CD14-positive monocyte (primary cell): ENCODE results near the gene HIGD1A. TPM values are rescaled to one million over a fixed set of nuclear protein-coding genes. Genes with fewer than 3 reads are reported as not detected.

Experiments used
- DNase-seq, 3 donors: peaks; one replicate each; pipeline ENCODE4 v3.0.0-alpha.2; 2011 to 2022
- H2AFZ ChIP-seq: 2 replicates; pipeline ENCODE4 v1.6.0; 2012; ENCODE audit warnings: mild to moderate bottlenecking, low read depth, low read length, inconsistent platforms; ENCODE audit not compliant: insufficient read depth, poor library complexity, severe bottlenecking
- H3K27ac ChIP-seq, 2 donors: 1 replicate in 1 of 2; 2 replicates in 1 of 2; pipeline ENCODE4 v1.5.1; 2012 to 2013; ENCODE audit warnings: low read length in 2 of 2, control low read depth in 1 of 2, inconsistent platforms in 1 of 2, low read depth in 1 of 2, mild to moderate bottlenecking in 1 of 2
- H3K27me3 ChIP-seq, 2 donors: one replicate each; pipeline versions ENCODE4 v1.6.0 to v1.6.1; 2011 to 2013; ENCODE audit warnings: low read length in 2 of 2; ENCODE audit not compliant: control insufficient read depth in 2 of 2, insufficient read depth in 2 of 2
- H3K36me3 ChIP-seq, 2 donors: replicated peaks in 1 of 2; 1 replicate in 1 of 2; 2 replicates in 1 of 2; pipeline versions ENCODE4 v1.5.1 to v1.6.1; 2012 to 2013; ENCODE audit warnings: low read length in 2 of 2, control low read depth in 1 of 2, inconsistent platforms in 1 of 2, mild to moderate bottlenecking in 1 of 2; ENCODE audit not compliant: insufficient read depth in 2 of 2, control insufficient read depth in 1 of 2
- H3K4me1 ChIP-seq, 2 donors: 1 replicate in 1 of 2; 2 replicates in 1 of 2; pipeline versions ENCODE4 v1.5.1 to v1.6.1; 2012 to 2013; ENCODE audit warnings: low read length in 2 of 2, control low read depth in 1 of 2, inconsistent platforms in 1 of 2, mild to moderate bottlenecking in 1 of 2, moderate library complexity in 1 of 2; ENCODE audit not compliant: insufficient read depth in 2 of 2, control insufficient read depth in 1 of 2
- H3K4me2 ChIP-seq: replicated peaks from 2 replicates; pipeline ENCODE3; 2012; ENCODE audit warnings: low read length, moderate library complexity, mild to moderate bottlenecking; ENCODE audit not compliant: poor library complexity, severe bottlenecking; ENCODE audit errors: extremely low read depth
- H3K4me3 ChIP-seq, 3 experiments: fragments of 200-600 bp in 1 of 3; sonication (generic) in 1 of 3; replicated peaks in 1 of 3; 1 replicate in 2 of 3; 2 replicates in 1 of 3; pipeline ENCODE4 v1.5.1; 2011 to 2013; ENCODE audit warnings: low read length in 3 of 3, mild to moderate bottlenecking in 3 of 3, control low read depth in 2 of 3, low read depth in 2 of 3, inconsistent platforms in 1 of 3, moderate library complexity in 1 of 3
- H3K79me2 ChIP-seq: 2 replicates; pipeline ENCODE4 v1.6.0; 2012; ENCODE audit warnings: mild to moderate bottlenecking, control low read depth, inconsistent platforms, low read length, moderate library complexity; ENCODE audit not compliant: insufficient read depth
- H3K9ac ChIP-seq: 2 replicates; pipeline ENCODE4 v1.6.0; 2017; ENCODE audit warnings: low read length, mild to moderate bottlenecking; ENCODE audit not compliant: insufficient read depth, poor library complexity, severe bottlenecking
- H3K9me3 ChIP-seq, 2 donors: replicated peaks in 1 of 2; 1 replicate in 1 of 2; 2 replicates in 1 of 2; pipeline versions ENCODE4 v1.5.1 to v1.6.1; 2012 to 2013; ENCODE audit warnings: low read length in 2 of 2, control low read depth in 1 of 2; ENCODE audit not compliant: control insufficient read depth in 1 of 2, insufficient read depth in 1 of 2
- H4K20me1 ChIP-seq: 2 replicates; pipeline ENCODE4 v1.6.0; 2012; ENCODE audit warnings: mild to moderate bottlenecking, low read length, control low read depth, moderate library complexity; ENCODE audit not compliant: insufficient read depth
- H3K27ac Mint-ChIP-seq, 7 donors: one replicate each; pipeline ENCODE4 v1.8.0; 2020; ENCODE audit warnings: mild to moderate bottlenecking in 7 of 7, mixed read lengths in 7 of 7, moderate library complexity in 6 of 7, inconsistent platforms in 2 of 7
- H3K27me3 Mint-ChIP-seq, 3 donors: one replicate each; pipeline ENCODE4 v1.8.0; 2021 to 2022; ENCODE audit warnings: low read depth in 3 of 3, mild to moderate bottlenecking in 3 of 3, mixed read lengths in 3 of 3, moderate library complexity in 3 of 3, inconsistent platforms in 1 of 3
- H3K36me3 Mint-ChIP-seq, 2 donors: one replicate each; pipeline ENCODE4 v1.8.0; 2020; ENCODE audit warnings: mixed read lengths in 2 of 2, inconsistent platforms in 1 of 2, mild to moderate bottlenecking in 1 of 2
- H3K4me1 Mint-ChIP-seq: one replicate; pipeline ENCODE4 v1.8.0; 2020; ENCODE audit warnings: mild to moderate bottlenecking, mixed read lengths
- H3K4me3 Mint-ChIP-seq, 2 donors: one replicate each; pipeline ENCODE4 v1.8.0; 2020; ENCODE audit warnings: mild to moderate bottlenecking in 2 of 2, mixed read lengths in 2 of 2, moderate library complexity in 1 of 2
- H3K9me3 Mint-ChIP-seq, 7 donors: one replicate each; pipeline ENCODE4 v1.8.0; 2020 to 2022; ENCODE audit warnings: mixed read lengths in 7 of 7, mild to moderate bottlenecking in 6 of 7, moderate library complexity in 6 of 7, inconsistent platforms in 2 of 7
- CTCF ChIP-seq: fragments of 200-600 bp; IDR thresholded peaks from one replicate; pipeline ENCODE4 v1.8.0; 2022; ENCODE audit warnings: antibody characterized with exemption, mild to moderate bottlenecking
- WGBS: methylation state at CpG from one replicate; pipeline ENCODE4 v1.1.5; 2013; ENCODE audit warnings: missing lambda C conversion rate; ENCODE audit not compliant: insufficient coverage; 5-methylcytosine and 5-hydroxymethylcytosine counted together
- intact Hi-C, 2 donors: fragments of 100-400 bp; cut with micrococcal nuclease; formaldehyde crosslinking; loops; one replicate each; pipeline versions ENCODE4 v1.15.0 to v1.15.1; 2023
- polyA plus RNA-seq, 3 donors: library from polyadenylated mRNA; depleted of rRNA in 1 of 3; unstranded in 2 of 3; stranded (reverse) in 1 of 3; fragments of 300-500 nt in 2 of 3; fragments of >200 nt in 1 of 3; fragmentation: Illumina TruSeq in 2 of 3; gene quantifications; 1 replicate in 2 of 3; 2 replicates in 1 of 3; pipeline ENCODE4 v1.2.3, GENCODE V29; 2012 to 2021

The HIGD1A gene
- polyA plus RNA-seq, 3 donors = 34.8 to 115 (median 104) TPM

- Histone ChIP-seq H3K36me3 (no peaks in the 10 kb centered on the region), H3K27ac (no peak overlapping the region), H3K27me3 (no peaks in the 10 kb centered on the region), H3K79me2 (no peaks in the 10 kb centered on the region), H3K9me3 (no peaks in the 10 kb centered on the region), H3K4me2 (no peak overlapping the region), H4K20me1 (no peaks in the 10 kb centered on the region), H3K4me1 (no peaks in the 10 kb centered on the region), H2AFZ (no peak overlapping the region), H3K4me3 (no peak overlapping the region), H3K9ac (no peak overlapping the region)
- Mint-ChIP-seq H3K27me3 (peaks cover 0 to 12% (median 4%) of the 10 kb centered on the region in 3 donors), H3K4me1 (peaks cover 2% of the 10 kb centered on the region), H3K4me3 (no peak overlapping the region), H3K36me3 (no peaks in the 10 kb centered on the region), H3K9me3 (peaks cover 0 to 2% (median 0%) of the 10 kb centered on the region in 7 donors), H3K27ac (no peak overlapping the region)
- no peak for TF ChIP-seq CTCF
- intact Hi-C loops = no loop called here
- 100% methylated on average over 2 of the region's 3 CpGs for WGBS
- DNase-seq = no peak
Measured at GRCh38 chr3:42822828-42823227, 18.5 kb upstream of the HIGD1A start.

- Mint-ChIP-seq H3K9me3 (peaks cover 0 to 2% (median 0%) of the 10 kb centered on the region in 7 donors), H3K27me3 (peaks cover 0 to 11% (median 1%) of the 10 kb centered on the region in 3 donors), H3K36me3 (no peaks in the 10 kb centered on the region), H3K4me1 (peaks cover 2% of the 10 kb centered on the region), H3K4me3 (no peak overlapping the region), H3K27ac (no peak overlapping the region)
- Histone ChIP-seq H3K9me3 (no peaks in the 10 kb centered on the region), H3K4me1 (no peaks in the 10 kb centered on the region), H4K20me1 (no peaks in the 10 kb centered on the region), H2AFZ (no peak overlapping the region), H3K79me2 (no peaks in the 10 kb centered on the region), H3K4me3 (no peak overlapping the region), H3K9ac (no peak overlapping the region), H3K27ac (no peak overlapping the region), H3K4me2 (no peak overlapping the region), H3K27me3 (no peaks in the 10 kb centered on the region), H3K36me3 (no peaks in the 10 kb centered on the region)
- 84% methylated on average over 6 of the region's 6 CpGs for WGBS
- intact Hi-C loops = no loop called here
- no peak for DNase-seq
- TF ChIP-seq CTCF = no peak
Measured at GRCh38 chr3:42820746-42821051, 16.4 kb upstream of the HIGD1A start.
